PFSK-1 (cell line): ENCODE data around the gene PPP2R1B.

Experiments
- FOXP2 ChIP-seq: optimal IDR thresholded peaks from 2 replicates; pipeline ENCODE3; 2011; ENCODE audit warnings: borderline replicate concordance, control low read depth, inconsistent platforms; ENCODE audit not compliant: insufficient read depth; ENCODE audit errors: extremely low read length, extremely low read depth
- POLR2AphosphoS5 ChIP-seq: IDR thresholded peaks from 2 replicates; pipeline ENCODE4 v1.6.1; 2012; ENCODE audit warnings: low read depth, mild to moderate bottlenecking, control low read depth, low read length, moderate library complexity
- REST ChIP-seq, 2 experiments: IDR thresholded peaks; 2 replicates each; pipeline versions ENCODE4 v1.6.1 to v1.8.0; 2011 to 2012; ENCODE audit warnings: low read depth in 2 of 2, low read length in 2 of 2, control low read depth in 1 of 2, inconsistent platforms in 1 of 2, mild to moderate bottlenecking in 1 of 2, moderate library complexity in 1 of 2; ENCODE audit not compliant: insufficient read depth in 1 of 2
- SIN3A ChIP-seq: IDR thresholded peaks from 2 replicates; pipeline ENCODE4 v1.6.1; 2012; ENCODE audit warnings: mild to moderate bottlenecking, low read length, moderate library complexity, borderline replicate concordance; ENCODE audit not compliant: insufficient read depth
- TAF1 ChIP-seq: IDR thresholded peaks from 2 replicates; pipeline ENCODE4 v1.6.1; 2012; ENCODE audit warnings: low read length, control low read depth, borderline replicate concordance; ENCODE audit not compliant: insufficient read depth

GRCh38 chr11:111814106-111814505 lies 47.9 kb upstream of the PPP2R1B start:
- TF ChIP-seq REST (IDR thresholded peaks at IDR 0.05; ENCODE audit: insufficient read depth in 1 of 2, low read depth in 2 of 2, low read length in 2 of 2) (no peak), POLR2AphosphoS5 (no peak), SIN3A (no peak), TAF1 (no peak), FOXP2 (no peak)
